GM12878 (cell line): ENCODE results near the gene SARS2. TPM values are rescaled to one million over a fixed set of nuclear protein-coding genes. Genes with fewer than 3 reads are reported as not detected.
A peak's percentile ranks its signal among the peaks of the same experiment; 100 is the strongest.

Experiments
- ATAC-seq: fragments of 200-7000 bp; cut with Tn5 transposase; 3 replicates; pipeline ENCODE4 v1.9.1; 2020; ENCODE audit warnings: mild to moderate bottlenecking, moderate library complexity
- BruUV-seq: library from RNA; stranded (reverse); fragments of 400-500 nt; replicated peaks from 2 replicates; lab custom pipeline; 2021; lab: Mats Ljungman, UMichigan
- CTCF ChIA-PET: fragments of 300-600 bp; sonication (Branson Sonifier 250); formaldehyde crosslinking; extraction: SDS; loops from one replicate; lab custom pipeline; 2021; ENCODE audit warnings: inconsistent platforms; lab: Yijun Ruan, JAX
- POLR2A ChIA-PET: fragments of 350-600 bp; formaldehyde crosslinking; extraction: SDS; loops from one replicate; lab custom pipeline; 2021; ENCODE audit warnings: inconsistent platforms; lab: Charles Lee
- RAD21 ChIA-PET: fragments of 300-600 bp; sonication (Branson Sonifier 250); formaldehyde crosslinking; loops from one replicate; lab custom pipeline; 2023; ENCODE audit warnings: antibody characterized with exemption; ENCODE audit not compliant: unreplicated experiment; lab: Charles Lee
- SMC1A ChIA-PET: fragments of 300-600 bp; sonication (Branson Sonifier 250); formaldehyde crosslinking; loops from one replicate; lab custom pipeline; 2023; ENCODE audit not compliant: unreplicated experiment, uncharacterized antibody; lab: Charles Lee
- DNase-seq: peaks from one replicate; pipeline ENCODE4 v3.0.0-alpha.2; 2011; ENCODE audit warnings: low read depth, low spot score
- FAIRE-seq: peaks from 3 replicates; lab custom pipeline; 2011; peaks lifted over from hg19 to GRCh38; lab: Jason Lieb, UNC
- H2AFZ ChIP-seq: 2 replicates; pipeline ENCODE4 v1.6.0; 2011; ENCODE audit warnings: low read depth, low read length, control low read depth; ENCODE audit not compliant: control insufficient read depth
- H3K27ac ChIP-seq: 2 replicates; pipeline ENCODE4 v1.5.1; 2011; ENCODE audit warnings: control low read depth; ENCODE audit not compliant: control insufficient read depth, insufficient read depth
- H3K27me3 ChIP-seq, 2 experiments: replicated peaks in 1 of 2; 2 replicates each; pipeline versions ENCODE4 v1.6.0 to v1.6.1; 2011; ENCODE audit warnings: low read length in 1 of 2; ENCODE audit not compliant: control insufficient read depth in 2 of 2, insufficient read depth in 2 of 2
- H3K36me3 ChIP-seq, 2 experiments: 2 replicates each; pipeline ENCODE4 v1.5.1; 2011; ENCODE audit warnings: low read length in 1 of 2; ENCODE audit not compliant: control insufficient read depth in 2 of 2, insufficient read depth in 2 of 2
- H3K4me1 ChIP-seq: 2 replicates; pipeline ENCODE4 v1.6.1; 2011; ENCODE audit warnings: mild to moderate bottlenecking, low read length, moderate library complexity, mixed read lengths; ENCODE audit not compliant: control insufficient read depth, insufficient read depth
- H3K4me2 ChIP-seq: 2 replicates; pipeline ENCODE4 v1.6.0; 2011; ENCODE audit warnings: control low read depth; ENCODE audit not compliant: control insufficient read depth, insufficient read depth
- H3K4me3 ChIP-seq: fragments of 200-600 bp; sonication (generic); 2 replicates; pipeline ENCODE4 v1.5.1; 2016
- H3K79me2 ChIP-seq: 2 replicates; pipeline ENCODE4 v1.6.0; 2011; ENCODE audit warnings: low read length; ENCODE audit not compliant: control insufficient read depth, insufficient read depth
- H3K9ac ChIP-seq: 2 replicates; pipeline ENCODE4 v1.8.0; 2011; ENCODE audit warnings: low read length, control low read depth, mixed read lengths; ENCODE audit not compliant: control insufficient read depth, insufficient read depth
- H3K9me3 ChIP-seq: replicated peaks from 3 replicates; pipeline ENCODE4 v1.5.1; 2011; ENCODE audit warnings: mild to moderate bottlenecking, low read length; ENCODE audit not compliant: control insufficient read depth, insufficient read depth
- H4K20me1 ChIP-seq: 2 replicates; pipeline ENCODE4 v1.6.0; 2011; ENCODE audit not compliant: control insufficient read depth, insufficient read depth
- CBX5 ChIP-seq: sonication (generic); IDR thresholded peaks from 2 replicates; pipeline ENCODE4 v1.6.1; 2016; ENCODE audit warnings: low read depth, moderate library complexity, mild to moderate bottlenecking, inconsistent platforms
- CEBPB ChIP-seq, 2 experiments: fragments of 150-350 bp in 1 of 2; IDR thresholded peaks; 2 replicates each; pipeline ENCODE4 v1.6.1; 2012 to 2014; ENCODE audit warnings: low read depth in 2 of 2, low read length in 2 of 2, borderline replicate concordance in 1 of 2, inconsistent platforms in 1 of 2
- CHD1 ChIP-seq: IDR thresholded peaks from 2 replicates; pipeline ENCODE4 v1.6.1; 2012; ENCODE audit warnings: low read depth, low read length, improper control_type of control experiment
- GATAD2B ChIP-seq: fragments of 450-650 bp; conservative IDR thresholded peaks from 2 replicates; pipeline ENCODE4 v1.6.1; 2017; ENCODE audit warnings: low read depth, mild to moderate bottlenecking, moderate library complexity
- HCFC1 ChIP-seq: fragments of 150-350 bp; IDR thresholded peaks from 2 replicates; pipeline ENCODE4 v1.6.1; 2014; ENCODE audit warnings: low read length
- MEF2A ChIP-seq: IDR thresholded peaks from 2 replicates; pipeline ENCODE4 v1.6.1; 2011; ENCODE audit warnings: low read depth, mild to moderate bottlenecking, low read length, moderate library complexity; ENCODE audit not compliant: insufficient read depth
- MTA2 ChIP-seq: fragments of 450-650 bp; IDR thresholded peaks from 2 replicates; pipeline ENCODE4 v1.6.1; 2016; ENCODE audit warnings: low read depth, mild to moderate bottlenecking, moderate library complexity
- NBN ChIP-seq: fragments of 450-650 bp; IDR thresholded peaks from 2 replicates; pipeline ENCODE4 v1.6.1; 2016
- NFYA ChIP-seq: IDR thresholded peaks from 2 replicates; pipeline ENCODE4 v1.6.1; 2011; ENCODE audit warnings: low read depth, mild to moderate bottlenecking, low read length, improper control_type of control experiment, borderline replicate concordance
- NR2C2 ChIP-seq: IDR thresholded peaks from 2 replicates; pipeline ENCODE4 v1.6.1; 2011; ENCODE audit warnings: borderline replicate concordance, low read depth; ENCODE audit not compliant: control insufficient read depth, insufficient read length
- NRF1 ChIP-seq: conservative IDR thresholded peaks from 2 replicates; pipeline ENCODE4 v1.6.1; 2011; ENCODE audit warnings: mild to moderate bottlenecking, low read depth, low read length, improper control_type of control experiment
- PAX8 ChIP-seq: fragments of 450-650 bp; IDR thresholded peaks from 2 replicates; pipeline ENCODE4 v1.6.1; 2017; ENCODE audit warnings: mild to moderate bottlenecking, moderate library complexity
- POLR2A ChIP-seq: IDR thresholded peaks from 2 replicates; pipeline ENCODE4 v1.6.1; 2011; ENCODE audit warnings: low read depth, mild to moderate bottlenecking, low read length
- ZNF384 ChIP-seq: IDR thresholded peaks from 2 replicates; pipeline ENCODE4 v1.6.1; 2012; ENCODE audit warnings: low read depth, mild to moderate bottlenecking, low read length, improper control_type of control experiment, borderline replicate concordance
- WGBS: methylation state at CpG from one replicate; pipeline ENCODE4 v1.1.6; 2016; ENCODE audit warnings: low lambda C conversion rate; ENCODE audit not compliant: insufficient replicate concordance, insufficient coverage; ENCODE audit errors: missing lambda C conversion rate; 5-methylcytosine and 5-hydroxymethylcytosine counted together
- in situ Hi-C: fragments of 300-500 bp; cut with MboI; formaldehyde crosslinking; loops from 9 replicates; pipeline ENCODE4 v1.14.3; 2018; ENCODE audit warnings: mixed read lengths
- intact Hi-C: fragments of 100-400 bp; cut with micrococcal nuclease; formaldehyde crosslinking; loops from one replicate; pipeline ENCODE4 v1.14.2; 2022; ENCODE audit not compliant: unreplicated experiment
- polyA plus RNA-seq, 11 experiments: library from polyadenylated mRNA; depleted of rRNA in 4 of 11; unstranded in 6 of 11; stranded (reverse) in 5 of 11; fragments of >200 nt; fragmentation: Nextera tagmentation in 4 of 11; fragmentation: Illumina TruSeq in 1 of 11; extraction: Ambion mirVana in 4 of 11; extraction: Trizol in 1 of 11; gene quantifications; 1 replicate in 1 of 11; 2 replicates in 10 of 11; pipeline versions ENCODE4 v1.2.1 to v1.2.3, GENCODE V29; 2011 to 2016; ENCODE audit warnings: inconsistent platforms in 2 of 11, missing spikeins in 2 of 11, low read depth in 1 of 11
- total RNA-seq, 4 experiments: library from RNA; depleted of rRNA in 3 of 4; stranded (reverse); fragments of >200 nt in 3 of 4; fragmentation: Illumina TruSeq in 1 of 4; extraction: Trizol in 1 of 4; gene quantifications; 2 replicates each; pipeline versions ENCODE4 v1.2.1 to v1.2.3, GENCODE V29; 2013 to 2021
- TF ChIP-seq, protein P1 (sequence below): fragments of 450-650 bp; IDR thresholded peaks from 2 replicates; pipeline ENCODE4 v1.6.1; 2017; ENCODE audit warnings: mild to moderate bottlenecking, moderate library complexity

The SARS2 gene
- total and polyA plus RNA-seq, 10 of the 15 experiments (the other 5 are each of a cell fraction or from before 2014, with no cell fraction given) = 2.6 to 50.3 (median 27.5) TPM

DNA sequence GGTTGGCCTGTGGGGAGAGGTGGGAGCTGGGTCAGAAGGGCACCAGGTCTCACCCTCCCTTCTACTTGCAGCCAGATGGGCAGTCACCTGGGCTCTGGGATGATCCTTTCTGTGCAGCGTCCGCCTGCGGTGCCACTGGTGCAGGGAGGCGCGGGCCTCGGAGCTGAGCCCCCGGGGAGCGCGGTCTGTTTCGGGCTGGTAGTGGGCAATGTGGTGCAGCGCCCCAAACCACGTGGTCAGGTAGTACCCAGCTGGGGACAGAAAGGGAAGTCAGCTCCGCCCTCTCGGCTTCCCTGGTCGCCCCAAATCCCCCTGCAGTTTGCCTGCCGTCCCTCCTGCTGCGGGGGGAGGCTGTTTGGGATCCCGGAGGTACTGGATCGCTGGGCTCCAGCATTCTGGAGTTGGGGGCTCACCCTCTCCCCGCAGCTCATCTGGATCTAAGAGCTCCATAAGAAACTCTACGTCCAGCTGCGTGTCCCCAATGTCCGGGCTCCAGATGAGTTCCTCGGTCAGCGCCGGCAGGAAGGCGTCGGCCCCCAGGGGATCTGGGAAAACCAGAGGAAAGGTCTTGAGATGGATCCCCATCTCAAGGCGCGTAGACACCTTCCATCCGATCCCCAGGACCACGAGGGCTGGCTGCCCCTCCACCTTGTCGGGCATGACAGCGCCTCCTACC is 61.3 kb downstream of the SARS2 start (continued):
- TF ChIP-seq, protein P1, sequence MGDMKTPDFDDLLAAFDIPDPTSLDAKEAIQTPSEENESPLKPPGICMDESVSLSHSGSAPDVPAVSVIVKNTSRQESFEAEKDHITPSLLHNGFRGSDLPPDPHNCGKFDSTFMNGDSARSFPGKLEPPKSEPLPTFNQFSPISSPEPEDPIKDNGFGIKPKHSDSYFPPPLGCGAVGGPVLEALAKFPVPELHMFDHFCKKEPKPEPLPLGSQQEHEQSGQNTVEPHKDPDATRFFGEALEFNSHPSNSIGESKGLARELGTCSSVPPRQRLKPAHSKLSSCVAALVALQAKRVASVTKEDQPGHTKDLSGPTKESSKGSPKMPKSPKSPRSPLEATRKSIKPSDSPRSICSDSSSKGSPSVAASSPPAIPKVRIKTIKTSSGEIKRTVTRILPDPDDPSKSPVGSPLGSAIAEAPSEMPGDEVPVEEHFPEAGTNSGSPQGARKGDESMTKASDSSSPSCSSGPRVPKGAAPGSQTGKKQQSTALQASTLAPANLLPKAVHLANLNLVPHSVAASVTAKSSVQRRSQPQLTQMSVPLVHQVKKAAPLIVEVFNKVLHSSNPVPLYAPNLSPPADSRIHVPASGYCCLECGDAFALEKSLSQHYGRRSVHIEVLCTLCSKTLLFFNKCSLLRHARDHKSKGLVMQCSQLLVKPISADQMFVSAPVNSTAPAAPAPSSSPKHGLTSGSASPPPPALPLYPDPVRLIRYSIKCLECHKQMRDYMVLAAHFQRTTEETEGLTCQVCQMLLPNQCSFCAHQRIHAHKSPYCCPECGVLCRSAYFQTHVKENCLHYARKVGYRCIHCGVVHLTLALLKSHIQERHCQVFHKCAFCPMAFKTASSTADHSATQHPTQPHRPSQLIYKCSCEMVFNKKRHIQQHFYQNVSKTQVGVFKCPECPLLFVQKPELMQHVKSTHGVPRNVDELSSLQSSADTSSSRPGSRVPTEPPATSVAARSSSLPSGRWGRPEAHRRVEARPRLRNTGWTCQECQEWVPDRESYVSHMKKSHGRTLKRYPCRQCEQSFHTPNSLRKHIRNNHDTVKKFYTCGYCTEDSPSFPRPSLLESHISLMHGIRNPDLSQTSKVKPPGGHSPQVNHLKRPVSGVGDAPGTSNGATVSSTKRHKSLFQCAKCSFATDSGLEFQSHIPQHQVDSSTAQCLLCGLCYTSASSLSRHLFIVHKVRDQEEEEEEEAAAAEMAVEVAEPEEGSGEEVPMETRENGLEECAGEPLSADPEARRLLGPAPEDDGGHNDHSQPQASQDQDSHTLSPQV = no peak
- TF ChIP-seq MTA2 (no peak), CEBPB (IDR thresholded peaks at IDR 0.05; ENCODE audit: borderline replicate concordance in 1 of 2, low read depth in 2 of 2, low read length in 2 of 2) (no peak), GATAD2B (0 out of 2 replicates have a peak, but pooled peaks have one; percentile 26), NFYA (no peak)

DNA sequence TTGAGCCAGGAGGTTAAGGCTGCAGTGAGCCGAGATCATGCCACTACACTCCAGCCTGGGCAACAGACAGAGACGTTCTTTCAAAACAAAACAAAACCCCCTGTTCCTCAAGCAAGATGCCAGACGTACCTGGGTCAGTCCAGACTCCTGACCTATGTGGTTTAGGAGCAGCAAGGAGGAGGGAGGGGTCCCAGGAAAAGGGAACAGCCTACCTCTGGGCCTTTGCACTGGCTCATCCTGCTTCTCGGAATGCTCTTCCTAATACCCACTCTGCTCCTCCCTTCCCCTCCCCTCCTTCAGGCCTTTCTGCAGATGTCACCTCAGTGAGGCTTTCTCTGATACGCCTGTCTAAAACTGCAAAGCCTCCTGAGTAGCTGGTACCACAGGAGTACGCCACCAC is 62.0 kb downstream of the SARS2 start:
- ChIA-PET POLR2A (interaction anchor here (0.6 to 9.7 kb wide), 10 partner anchors 8 to 1221 kb away, joined by 3 to 144 read pairs (median 11); partner anchors contain the start of genes ECH1, NFKBIB, PSMD8 and RINL), SMC1A (interaction anchor here (0.8 to 4.6 kb wide), 15 partner anchors 8 to 466 kb away, joined by 3 to 39 read pairs (median 5); partner anchors contain the start of genes ECH1, FAM98C and RINL), CTCF (interaction anchor here (0.8 to 2.5 kb wide), 18 partner anchors 8 to 466 kb away, joined by 3 to 17 read pairs (median 6); partner anchors contain the start of genes ECH1, FAM98C, MRPS12 and RINL), RAD21 (interaction anchor here (0.7 to 4.3 kb wide), 18 partner anchors 8 to 466 kb away, joined by 3 to 34 read pairs (median 6); partner anchors contain the start of genes ACTN4, ECH1, FAM98C and HNRNPL)
- WGBS = 96% methylated on average over 6 of the region's 6 CpGs
- Histone ChIP-seq H3K79me2 (no peaks in the 10 kb centered on the region), H3K4me1 (peaks cover 32% of the 10 kb centered on the region), H3K4me3 (no peak overlapping the region), H3K9ac (no peak overlapping the region), H3K27ac (no peak overlapping the region), H2AFZ (no peak overlapping the region), H3K9me3 (no peaks in the 10 kb centered on the region), H3K4me2 (peak overlapping the region; percentile 96), H3K36me3 (peaks cover 0 to 4% of the 10 kb centered on the region in 2 experiments; a peak in 1 of 4 replicates), H3K27me3 (no peaks in the 10 kb centered on the region), H4K20me1 (no peaks in the 10 kb centered on the region)
- DNase-seq = no peak
- FAIRE-seq = no peak
- ATAC-seq = no peak
- BruUV-seq = TSS peak; percentile 73
- in situ Hi-C loops = loop anchor here (5.0 kb wide), 1 partner anchor 316 kb away; no protein-coding TSS in a partner anchor
- intact Hi-C loops = loop anchor here (5.0 kb wide), 1 partner anchor 64 kb away; the partner anchor contains the start of genes MRPS12 and SARS2
- no peak for TF ChIP-seq NR2C2
- no peak for TF ChIP-seq CBX5
- no peak for TF ChIP-seq HCFC1
- TF ChIP-seq NRF1 = no peak
- TF ChIP-seq CHD1 = no peak
- no peak for TF ChIP-seq MEF2A
- TF ChIP-seq ZNF384 = no peak
- no peak; the same call in 1 of the 2 replicates for TF ChIP-seq NBN
- no peak for TF ChIP-seq PAX8
- no peak for TF ChIP-seq POLR2A
